SIG-M5 treated with dmso at 0.1 percent for 504 hours (cell line): ENCODE results near the gene BRD4.

Experiments used
- DNase-seq: peaks from one replicate; lab custom pipeline; 2025; ENCODE audit not compliant: unreplicated experiment; lab: John Stamatoyannopoulos, UW

BRD4 gene

GRCh38 chr19:15268192-15268927 is 64.0 kb downstream of the BRD4 start:
- no peak for DNase-seq

DNA sequence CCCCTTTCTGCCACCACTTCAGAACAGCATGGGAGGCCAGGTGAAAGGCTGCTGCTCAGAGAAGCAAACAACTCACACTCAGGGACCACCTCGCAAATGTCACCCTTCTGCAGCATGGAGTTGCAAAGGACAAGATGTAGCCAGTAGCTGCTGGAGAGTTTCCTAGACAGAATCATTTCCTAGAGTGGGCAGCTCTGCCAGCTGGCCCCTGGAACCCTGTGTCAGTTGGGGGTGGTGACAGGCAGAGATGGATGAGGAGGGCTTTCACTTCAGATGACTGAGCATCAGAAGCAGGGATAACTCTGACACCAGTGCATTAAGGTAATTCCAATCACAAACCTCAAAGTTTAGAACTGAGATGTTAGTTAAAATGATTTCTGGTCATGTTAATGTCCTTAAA is 65.7 kb downstream of the BRD4 start:
- no peak for DNase-seq

- DNase-seq: no peak
Measured at GRCh38 chr19:15265850-15266248, 66.5 kb downstream of the BRD4 start.

DNA sequence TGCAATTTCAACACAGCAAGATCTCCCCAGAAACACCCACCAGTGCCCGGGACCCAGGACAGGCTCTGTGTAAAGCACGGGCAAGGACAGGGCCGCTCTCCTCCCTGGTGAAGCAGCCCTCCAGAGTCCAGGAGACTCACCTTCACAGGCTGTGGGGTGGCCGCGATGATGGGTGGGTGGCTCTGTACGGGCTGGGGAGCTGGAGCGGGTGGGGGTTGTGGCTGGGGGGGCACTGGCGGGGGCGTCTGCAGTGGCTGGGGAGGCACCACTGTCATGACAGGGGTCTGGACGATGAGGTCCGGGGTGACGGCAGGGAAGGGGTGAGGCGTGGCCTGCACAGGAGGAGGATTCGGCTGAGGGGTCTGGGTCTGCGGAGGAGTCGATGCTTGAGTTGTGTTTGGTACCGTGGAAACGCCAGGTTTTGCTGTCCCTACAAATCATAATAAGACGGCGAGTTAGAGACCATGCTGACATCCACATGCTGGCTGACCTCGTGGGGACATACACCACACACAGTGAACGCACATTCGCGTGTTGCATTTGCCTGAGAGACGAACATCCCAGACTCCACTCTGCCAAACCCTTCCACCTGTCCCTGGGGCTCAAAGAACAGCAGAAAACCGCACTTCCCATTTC is 67.0 kb downstream of the BRD4 start:
- no peak for DNase-seq

GRCh38 chr19:15264933-15265206 is 67.5 kb downstream of the BRD4 start:
- no peak for DNase-seq

GRCh38 chr19:15264061-15264932 is 68.0 kb downstream of the BRD4 start:
- DNase-seq: no peak

DNA sequence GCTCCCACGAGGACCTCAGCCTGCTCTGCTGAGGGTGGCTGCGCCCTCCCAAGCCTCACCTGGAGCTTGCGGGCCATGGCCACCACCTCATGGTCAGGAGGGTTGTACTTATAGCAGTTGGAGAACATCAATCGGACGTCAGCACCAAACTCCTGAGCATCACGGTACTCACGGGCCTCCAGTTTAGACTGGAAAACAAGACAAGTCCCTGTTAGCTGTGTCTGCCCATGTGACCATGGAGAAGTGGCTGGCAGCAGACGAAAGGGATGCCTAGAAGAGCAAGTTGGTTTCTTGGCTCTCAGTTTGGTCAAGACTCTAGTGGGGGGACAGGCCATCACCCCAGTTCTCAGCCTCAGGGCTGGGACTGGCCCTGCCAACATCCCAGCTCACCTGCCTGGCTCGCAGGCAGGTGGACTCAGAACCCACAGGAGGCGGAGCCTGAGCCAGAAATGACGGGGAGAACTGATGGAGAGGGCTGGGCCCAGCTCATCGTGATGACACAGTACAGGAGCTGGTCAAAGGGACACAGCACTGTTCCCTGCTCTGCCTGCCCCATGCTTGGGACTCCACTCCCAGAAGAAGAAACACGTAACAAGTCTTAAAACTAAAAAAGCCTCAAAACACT is 68.9 kb downstream of the BRD4 start:
- no peak for DNase-seq

- DNase-seq: no peak
Measured at GRCh38 chr19:15262011-15262410, 70.3 kb downstream of the BRD4 start.

DNA sequence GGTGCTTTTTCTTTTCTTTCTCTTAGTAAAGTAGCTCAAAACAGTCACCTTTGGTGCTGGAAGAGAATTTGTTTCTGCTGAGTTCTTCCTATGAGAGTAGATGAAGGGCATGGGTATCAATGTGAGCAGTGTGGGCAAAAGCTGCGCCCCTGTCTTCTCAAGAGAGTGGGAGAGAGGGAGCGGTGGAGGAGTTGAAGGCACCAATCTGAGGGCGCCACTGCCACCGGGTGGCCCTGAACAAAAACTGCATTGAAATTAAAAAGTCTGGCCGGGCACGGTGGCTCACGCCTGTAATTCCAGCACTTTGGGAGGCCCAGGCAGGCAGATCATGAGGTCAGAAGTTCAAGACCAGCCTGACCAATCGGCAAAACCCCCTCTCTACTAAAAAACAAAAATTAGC is 71.4 kb downstream of the BRD4 start:
- DNase-seq: no peak

GRCh38 chr19:15259907-15260306 is 72.4 kb downstream of the BRD4 start:
- no peak for DNase-seq

DNA sequence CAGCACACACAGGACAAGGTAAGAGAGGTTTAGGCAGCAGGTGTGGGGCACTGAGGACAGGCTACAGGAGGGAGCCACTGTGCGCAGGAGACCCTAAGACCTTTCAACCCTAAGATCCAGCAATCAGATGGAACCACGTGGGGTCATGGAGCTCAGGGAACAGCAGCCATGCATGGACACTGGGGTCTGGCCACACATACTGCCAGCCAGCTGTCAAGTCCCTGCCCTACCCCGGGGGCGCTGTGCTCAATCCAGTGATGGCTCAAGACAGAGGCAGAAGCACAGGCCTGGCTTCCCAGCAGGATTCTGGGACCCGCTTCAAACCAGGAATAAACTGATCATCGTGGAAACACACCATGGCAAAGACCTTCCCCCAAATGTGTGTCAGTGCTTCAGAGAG is 74.6 kb downstream of the BRD4 start:
- no peak for DNase-seq

GRCh38 chr19:15256708-15257331 is 75.5 kb downstream of the BRD4 start:
- no peak for DNase-seq

- no peak for DNase-seq
Measured at GRCh38 chr19:15255359-15255990, 76.9 kb downstream of the BRD4 start.

GRCh38 chr19:15254547-15254946 is 77.8 kb downstream of the BRD4 start:
- DNase-seq: no peak

DNA sequence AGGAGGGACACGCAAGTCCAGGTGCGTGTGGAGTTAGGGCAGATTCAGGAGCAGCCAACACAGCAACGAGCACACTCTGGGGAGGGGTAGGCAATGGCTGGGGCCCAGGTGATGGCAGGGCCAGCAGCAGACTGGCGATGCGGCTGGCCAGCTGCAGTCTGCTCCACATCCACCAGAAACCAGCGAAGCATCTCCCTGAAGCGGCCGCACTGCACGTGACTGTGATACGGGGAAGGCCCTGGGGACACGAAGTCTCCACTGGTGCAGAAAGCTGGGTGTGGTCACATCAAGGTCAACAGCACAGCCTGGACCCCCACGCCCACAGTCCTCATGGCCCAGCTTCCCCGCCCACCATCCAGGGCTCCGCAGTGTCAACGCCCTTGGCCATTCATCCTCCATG is 78.8 kb downstream of the BRD4 start:
- no peak for DNase-seq

DNA sequence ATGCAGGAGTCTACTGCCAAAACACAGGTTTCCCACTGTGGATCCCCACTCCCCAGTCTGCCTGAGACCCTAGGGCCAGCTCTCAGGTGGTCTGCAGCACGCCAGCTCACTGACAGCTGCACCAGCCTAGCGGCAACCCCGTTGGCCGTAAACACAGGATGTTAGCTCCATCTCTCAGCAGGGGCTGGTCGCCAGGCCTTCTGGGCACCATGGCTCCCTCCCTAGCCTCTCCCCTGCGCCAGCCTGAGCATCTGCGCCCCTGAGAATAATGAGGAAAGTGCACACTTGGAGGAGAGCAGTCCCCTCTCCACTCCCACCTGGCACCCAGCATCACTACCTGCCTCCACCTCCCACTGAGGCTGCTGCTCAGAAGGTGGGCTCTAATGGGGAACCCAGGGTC is 79.3 kb downstream of the BRD4 start:
- DNase-seq: no peak

DNA sequence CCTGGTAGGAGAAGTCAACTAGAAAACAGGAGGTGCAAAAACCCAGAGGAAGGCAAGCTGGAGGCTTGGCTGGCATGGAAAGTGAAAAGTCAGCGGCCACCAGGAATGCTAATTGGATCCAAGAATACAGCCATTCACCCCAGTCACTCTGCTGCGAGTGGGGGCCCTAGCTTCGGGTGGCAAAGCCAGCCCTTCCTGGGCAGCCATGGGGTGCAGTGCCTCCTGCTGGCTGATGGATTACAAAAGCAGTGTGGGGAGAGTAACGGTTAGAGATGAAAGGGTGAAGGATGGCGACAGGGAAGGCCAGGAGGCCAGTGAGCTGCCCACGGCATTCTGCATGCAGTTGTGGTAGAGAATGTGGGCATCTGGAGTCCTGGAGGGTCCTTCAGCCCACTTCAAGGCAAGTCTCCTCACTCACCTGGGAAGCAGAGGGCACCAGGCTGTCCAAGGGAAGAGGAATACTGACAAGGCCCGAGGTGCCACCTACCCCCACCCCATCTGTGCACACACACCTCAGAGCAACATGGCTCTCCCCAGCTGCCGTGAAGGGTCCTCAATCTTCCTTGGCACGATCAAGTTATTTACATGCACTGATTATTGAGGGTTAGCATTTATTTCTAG is 79.8 kb downstream of the BRD4 start:
- no peak for DNase-seq

- no peak for DNase-seq
Measured at GRCh38 chr19:15251749-15252397, 80.5 kb downstream of the BRD4 start.

DNA sequence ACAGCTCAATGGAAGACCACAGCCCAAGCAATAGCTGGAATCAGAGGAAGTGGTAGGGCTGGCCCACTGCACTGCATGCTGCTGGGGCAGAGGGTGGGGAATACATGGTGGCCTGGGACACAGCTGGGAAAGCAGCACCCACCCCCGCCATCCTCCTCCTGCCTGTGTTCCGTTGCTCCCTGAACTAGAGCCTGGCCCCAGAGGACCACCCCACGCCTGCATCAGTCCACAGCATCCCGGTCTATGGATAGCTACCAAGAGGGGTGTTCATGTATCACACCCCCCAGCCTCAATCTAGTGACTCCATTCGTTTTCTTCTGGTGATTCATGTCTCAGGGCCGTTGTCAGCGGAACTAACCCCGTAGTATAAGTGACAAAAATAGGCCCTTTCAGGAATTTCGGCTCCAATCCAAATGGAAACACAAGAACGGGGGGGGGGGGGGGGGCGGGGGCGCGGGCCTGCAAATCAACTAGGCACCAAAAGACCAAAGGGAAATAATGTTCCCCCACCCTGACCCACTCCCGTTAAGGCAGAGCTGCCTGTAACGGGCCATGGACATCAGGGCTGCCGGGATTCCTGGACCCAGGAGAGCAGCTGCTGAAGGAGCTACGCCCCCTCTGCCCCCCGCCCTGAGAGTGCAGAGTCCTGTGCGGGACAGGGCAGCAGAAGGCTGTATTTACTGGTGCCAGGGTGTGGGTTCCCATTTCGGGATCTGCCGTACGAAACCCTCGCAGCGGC is 81.2 kb downstream of the BRD4 start:
- DNase-seq: no peak
